HepG2 (cell line): ENCODE results near the gene CTAGE9. TPM values are rescaled to one million over a fixed set of nuclear protein-coding genes. Genes with fewer than 3 reads are reported as not detected.

Experiments
- ARHGAP35 ChIP-seq: sonication (generic); formaldehyde crosslinking; IDR thresholded peaks from 2 replicates; pipeline ENCODE4 v1.9.0; 2022; ENCODE audit warnings: mild to moderate bottlenecking, inconsistent platforms, moderate library complexity, missing genetic modification reagents, borderline replicate concordance
- CCAR2 ChIP-seq: fragments of 200-400 bp; formaldehyde crosslinking; optimal IDR thresholded peaks from 2 replicates; pipeline ENCODE3; 2018; ENCODE audit warnings: low read depth, mild to moderate bottlenecking, low read length, moderate library complexity
- HNF1B ChIP-seq: sonication (generic); formaldehyde crosslinking; IDR thresholded peaks from 2 replicates; pipeline ENCODE4 v1.5.1; 2020; ENCODE audit warnings: mild to moderate bottlenecking, moderate library complexity, missing genetic modification reagents
- KDM3A ChIP-seq: IDR thresholded peaks from 2 replicates; pipeline ENCODE4 v1.6.1; 2018; ENCODE audit warnings: low read depth, missing compliant biosample characterization
- MAFK ChIP-seq, 2 experiments: IDR thresholded peaks in 1 of 2; conservative IDR thresholded peaks in 1 of 2; 2 replicates each; pipeline ENCODE4 v1.6.1; 2011; ENCODE audit warnings: improper control_type of control experiment in 2 of 2, low read length in 2 of 2
- PAXIP1 ChIP-seq: sonication (generic); formaldehyde crosslinking; conservative IDR thresholded peaks from 2 replicates; pipeline ENCODE4 v1.4.0; 2020; ENCODE audit warnings: mild to moderate bottlenecking, missing genetic modification reagents, moderate library complexity
- PHF8 ChIP-seq: sonication (generic); formaldehyde crosslinking; IDR thresholded peaks from 2 replicates; pipeline ENCODE4 v1.5.0; 2020; ENCODE audit warnings: missing genetic modification reagents
- RXRB ChIP-seq: IDR thresholded peaks from 2 replicates; pipeline ENCODE4 v1.6.1; 2016; ENCODE audit warnings: borderline replicate concordance, missing genetic modification reagents, missing compliant biosample characterization
- SMYD3 ChIP-seq: sonication (generic); formaldehyde crosslinking; IDR thresholded peaks from 2 replicates; pipeline ENCODE4 v1.8.1; 2023; ENCODE audit warnings: mild to moderate bottlenecking, missing genetic modification reagents
- ZFP62 ChIP-seq: sonication (generic); formaldehyde crosslinking; IDR thresholded peaks from 2 replicates; pipeline ENCODE4 v1.4.0; 2020; ENCODE audit warnings: missing genetic modification reagents
- ZNF317 ChIP-seq: sonication (generic); formaldehyde crosslinking; IDR thresholded peaks from 2 replicates; pipeline ENCODE4 v1.5.0; 2020; ENCODE audit warnings: mild to moderate bottlenecking, missing genetic modification reagents
- ZNF362 ChIP-seq: sonication (generic); formaldehyde crosslinking; IDR thresholded peaks from 2 replicates; pipeline ENCODE4 v1.4.0; 2020; ENCODE audit warnings: missing genetic modification reagents, mild to moderate bottlenecking, borderline replicate concordance
- ZNF451 ChIP-seq: sonication (generic); formaldehyde crosslinking; IDR thresholded peaks from 2 replicates; pipeline ENCODE4 v1.5.0; 2020; ENCODE audit warnings: mild to moderate bottlenecking, missing genetic modification reagents
- ZNF574 ChIP-seq: sonication (generic); formaldehyde crosslinking; IDR thresholded peaks from 2 replicates; pipeline ENCODE4 v1.4.0; 2020; ENCODE audit warnings: missing genetic modification reagents
- polyA plus RNA-seq, 8 experiments: library from polyadenylated mRNA; depleted of rRNA in 3 of 8; stranded (reverse) in 7 of 8; unstranded in 1 of 8; fragments of >200 nt; fragmentation: Illumina TruSeq in 4 of 8; extraction: Trizol in 4 of 8; gene quantifications; 2 replicates each; pipeline versions ENCODE4 v1.2.1 to v1.2.3, GENCODE V29; 2011 to 2016; ENCODE audit warnings: low read depth in 4 of 8, missing spikeins in 1 of 8, mixed read lengths in 1 of 8; ENCODE audit not compliant: insufficient read depth in 1 of 8
- total RNA-seq, 5 experiments: library from RNA; depleted of rRNA; stranded (reverse); fragments of >200 nt; fragmentation: Illumina TruSeq; extraction: Trizol; gene quantifications; 2 replicates each; pipeline ENCODE4 v1.2.3, GENCODE V29; 2016; ENCODE audit warnings: low read depth in 1 of 5
- TF ChIP-seq, protein P1 (sequence below): sonication (generic); formaldehyde crosslinking; IDR thresholded peaks from 2 replicates; pipeline ENCODE4 v1.4.0; 2020; ENCODE audit warnings: missing genetic modification reagents
- TF ChIP-seq, protein P2 (sequence below): sonication (generic); formaldehyde crosslinking; IDR thresholded peaks from 2 replicates; pipeline ENCODE4 v1.4.0; 2020; ENCODE audit warnings: missing genetic modification reagents, borderline replicate concordance

Gene CTAGE9
- total and polyA plus RNA-seq, 2 of the 13 experiments (the other 11 are each of a cell fraction or from before 2014, with no cell fraction given) = not detected

GRCh38 chr6:131754715-131755567 lies 44.1 kb upstream of the CTAGE9 start (continued):
- TF ChIP-seq CCAR2 = peak; percentile 63
- TF ChIP-seq RXRB (CRISPR knock-in tag) = peak; percentile 88
- peak; percentile 97 for TF ChIP-seq HNF1B (CRISPR knock-in tag)
- peak; percentile 28; the same call in 1 of the 2 replicates for TF ChIP-seq ZNF362 (CRISPR knock-in tag)
- TF ChIP-seq PAXIP1 (CRISPR knock-in tag) = peak; percentile 99
- no peak for TF ChIP-seq ZFP62
- TF ChIP-seq MAFK (conservative IDR thresholded peaks at IDR 0.05 in 1 of 2, IDR thresholded peaks at IDR 0.05 in 1 of 2; ENCODE audit: low read length in 2 of 2) = 0 out of 4 replicates have a peak, but pooled peaks of 1 of the 2 experiments have one; percentile 4
- TF ChIP-seq, protein P1, sequence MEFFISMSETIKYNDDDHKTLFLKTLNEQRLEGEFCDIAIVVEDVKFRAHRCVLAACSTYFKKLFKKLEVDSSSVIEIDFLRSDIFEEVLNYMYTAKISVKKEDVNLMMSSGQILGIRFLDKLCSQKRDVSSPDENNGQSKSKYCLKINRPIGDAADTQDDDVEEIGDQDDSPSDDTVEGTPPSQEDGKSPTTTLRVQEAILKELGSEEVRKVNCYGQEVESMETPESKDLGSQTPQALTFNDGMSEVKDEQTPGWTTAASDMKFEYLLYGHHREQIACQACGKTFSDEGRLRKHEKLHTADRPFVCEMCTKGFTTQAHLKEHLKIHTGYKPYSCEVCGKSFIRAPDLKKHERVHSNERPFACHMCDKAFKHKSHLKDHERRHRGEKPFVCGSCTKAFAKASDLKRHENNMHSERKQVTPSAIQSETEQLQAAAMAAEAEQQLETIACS (CRISPR knock-in tag) = no peak
- peak; percentile 68; the same call in 1 of the 2 replicates for TF ChIP-seq KDM3A (CRISPR knock-in tag)
- TF ChIP-seq, protein P2, sequence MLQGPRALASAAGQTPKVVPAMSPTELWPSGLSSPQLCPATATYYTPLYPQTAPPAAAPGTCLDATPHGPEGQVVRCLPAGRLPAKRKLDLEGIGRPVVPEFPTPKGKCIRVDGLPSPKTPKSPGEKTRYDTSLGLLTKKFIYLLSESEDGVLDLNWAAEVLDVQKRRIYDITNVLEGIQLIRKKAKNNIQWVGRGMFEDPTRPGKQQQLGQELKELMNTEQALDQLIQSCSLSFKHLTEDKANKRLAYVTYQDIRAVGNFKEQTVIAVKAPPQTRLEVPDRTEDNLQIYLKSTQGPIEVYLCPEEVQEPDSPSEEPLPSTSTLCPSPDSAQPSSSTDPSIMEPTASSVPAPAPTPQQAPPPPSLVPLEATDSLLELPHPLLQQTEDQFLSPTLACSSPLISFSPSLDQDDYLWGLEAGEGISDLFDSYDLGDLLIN = no peak
- TF ChIP-seq ZNF451 (CRISPR knock-in tag) = no peak
- peak; percentile 81 for TF ChIP-seq ZNF317 (CRISPR knock-in tag)
- no peak for TF ChIP-seq ARHGAP35 (CRISPR knock-in tag)
- peak; percentile 48 for TF ChIP-seq ZNF574
- TF ChIP-seq SMYD3 (CRISPR knock-in tag) = peak; percentile 69; the same call in 1 of the 2 replicates
- peak; percentile 44; the same call in 1 of the 2 replicates for TF ChIP-seq PHF8
